Measurements from ENCODE around the gene CAMTA1.

The CAMTA1 gene

GRCh38 chr1:7426780-7427604, 641.7 kb downstream of the CAMTA1 start:
- no peak for DNase-seq (ENCODE audit: low read depth)
- no peak for TF ChIP-seq CTCF (IDR thresholded peaks at IDR 0.05; ENCODE audit: control insufficient read depth, insufficient read depth, low read depth, low read length, missing control alignments)
- no peak overlapping the region for H3K4me3 ChIP-seq (ENCODE audit: control insufficient read depth, low read depth, low read length)

- H3K4me3 ChIP-seq (ENCODE audit: control insufficient read depth, low read depth, low read length): no peak overlapping the region
- no peak for TF ChIP-seq CTCF (IDR thresholded peaks at IDR 0.05; ENCODE audit: control insufficient read depth, insufficient read depth, low read depth, low read length, missing control alignments)
- no peak for DNase-seq (ENCODE audit: low read depth)
Observed at GRCh38 chr1:7427605-7428300, 642.5 kb downstream of the CAMTA1 start.

GRCh38 chr1:7429290-7429689, 644.0 kb downstream of the CAMTA1 start:
- H3K4me3 ChIP-seq (ENCODE audit: control insufficient read depth, low read depth, low read length): no peak overlapping the region
- no peak for DNase-seq (ENCODE audit: low read depth)
- no peak for TF ChIP-seq CTCF (IDR thresholded peaks at IDR 0.05; ENCODE audit: control insufficient read depth, insufficient read depth, low read depth, low read length, missing control alignments)

GRCh38 chr1:7430047-7430608, 644.9 kb downstream of the CAMTA1 start:
- no peak for DNase-seq (ENCODE audit: low read depth)
- TF ChIP-seq CTCF (IDR thresholded peaks at IDR 0.05; ENCODE audit: control insufficient read depth, insufficient read depth, low read depth, low read length, missing control alignments): no peak
- H3K4me3 ChIP-seq (ENCODE audit: control insufficient read depth, low read depth, low read length): no peak overlapping the region

- H3K4me3 ChIP-seq (ENCODE audit: control insufficient read depth, low read depth, low read length): no peak overlapping the region
- DNase-seq (ENCODE audit: low read depth): peak; percentile 21
- TF ChIP-seq CTCF (IDR thresholded peaks at IDR 0.05; ENCODE audit: control insufficient read depth, insufficient read depth, low read depth, low read length, missing control alignments): no peak
Observed at GRCh38 chr1:7430691-7431090, 645.4 kb downstream of the CAMTA1 start.

GRCh38 chr1:7432102-7432899, 647.0 kb downstream of the CAMTA1 start:
- no peak for TF ChIP-seq CTCF (IDR thresholded peaks at IDR 0.05; ENCODE audit: control insufficient read depth, insufficient read depth, low read depth, low read length, missing control alignments)
- H3K4me3 ChIP-seq (ENCODE audit: control insufficient read depth, low read depth, low read length): no peak overlapping the region
- no peak for DNase-seq (ENCODE audit: low read depth)

All from AG09309 (cell line).